Measurements from ENCODE around the gene JAZF1. TPM values are rescaled to one million over a fixed set of nuclear protein-coding genes. Genes with fewer than 3 reads are reported as not detected.

Gene JAZF1
- polyA plus RNA-seq, 3 donors: 12.1 to 18.1 (median 17.2) TPM

DNA sequence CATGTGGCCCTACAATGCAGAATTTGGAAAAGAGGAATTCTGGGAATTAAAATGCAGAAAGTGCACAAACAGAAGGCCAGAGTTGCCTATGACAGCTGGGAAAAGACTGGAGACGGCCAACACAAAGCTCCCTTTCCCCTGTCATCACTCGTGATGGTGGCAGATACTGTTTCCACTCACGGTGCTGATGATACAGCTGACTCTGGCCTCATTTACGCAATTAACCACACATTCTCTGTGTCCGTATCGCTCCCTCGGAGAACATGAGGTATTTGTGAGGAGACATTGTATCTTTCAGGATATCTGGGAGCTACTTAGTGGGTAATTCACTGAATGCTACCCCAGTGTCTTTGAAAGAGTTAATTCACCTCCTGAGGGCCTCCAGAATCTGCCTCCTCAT, 267.8 kb downstream of the JAZF1 start:
- Histone ChIP-seq H3K27ac (ENCODE audit: low read depth in 1 of 2, low read length in 2 of 2) (no peak overlapping the region), H3K9ac (ENCODE audit: insufficient read depth, low read length, poor library complexity, severe bottlenecking) (no peak overlapping the region), H3K4me3 (replicated peaks in 1 of 3; ENCODE audit: low read depth in 2 of 3, low read length in 3 of 3) (no peak overlapping the region), H3K9me3 (replicated peaks in 1 of 2; ENCODE audit: control insufficient read depth in 1 of 2, insufficient read depth in 1 of 2, low read length in 2 of 2) (peaks cover 0 to 3% of the 10 kb centered on the region in 2 donors), H3K4me1 (ENCODE audit: control insufficient read depth in 1 of 2, insufficient read depth in 2 of 2, low read length in 2 of 2) (no peaks in the 10 kb centered on the region), H4K20me1 (ENCODE audit: insufficient read depth, low read length) (peaks cover 42% of the 10 kb centered on the region), H3K4me2 (replicated peaks; ENCODE audit: extremely low read depth, low read length, poor library complexity, severe bottlenecking) (no peak overlapping the region), H2AFZ (ENCODE audit: insufficient read depth, low read depth, low read length, poor library complexity, severe bottlenecking) (no peak overlapping the region), H3K36me3 (replicated peaks in 1 of 2; ENCODE audit: control insufficient read depth in 1 of 2, insufficient read depth in 2 of 2, low read length in 2 of 2) (peaks cover 0 to 6% of the 10 kb centered on the region in 2 donors), H3K27me3 (ENCODE audit: control insufficient read depth in 2 of 2, insufficient read depth in 2 of 2, low read length in 2 of 2) (no peaks in the 10 kb centered on the region), H3K79me2 (ENCODE audit: insufficient read depth, low read length) (no peaks in the 10 kb centered on the region)
- H3K36me3 Mint-ChIP-seq: peaks cover 11 to 15% of the 10 kb centered on the region in 2 donors
- no peak for DNase-seq
- H3K9me3 Mint-ChIP-seq: no peaks in the 10 kb centered on the region
- 71% methylated on average over 2 of the region's 7 CpGs for WGBS (ENCODE audit: insufficient coverage)
- TF ChIP-seq CTCF (IDR thresholded peaks at IDR 0.05): no peak
- no peaks in the 10 kb centered on the region for H3K27me3 Mint-ChIP-seq (ENCODE audit: low read depth in 3 of 3)
- H3K4me1 Mint-ChIP-seq: no peaks in the 10 kb centered on the region
- H3K27ac Mint-ChIP-seq: no peak overlapping the region
- H3K4me3 Mint-ChIP-seq: no peak overlapping the region
- intact Hi-C loops (cut with micrococcal nuclease): no loop called here

DNA sequence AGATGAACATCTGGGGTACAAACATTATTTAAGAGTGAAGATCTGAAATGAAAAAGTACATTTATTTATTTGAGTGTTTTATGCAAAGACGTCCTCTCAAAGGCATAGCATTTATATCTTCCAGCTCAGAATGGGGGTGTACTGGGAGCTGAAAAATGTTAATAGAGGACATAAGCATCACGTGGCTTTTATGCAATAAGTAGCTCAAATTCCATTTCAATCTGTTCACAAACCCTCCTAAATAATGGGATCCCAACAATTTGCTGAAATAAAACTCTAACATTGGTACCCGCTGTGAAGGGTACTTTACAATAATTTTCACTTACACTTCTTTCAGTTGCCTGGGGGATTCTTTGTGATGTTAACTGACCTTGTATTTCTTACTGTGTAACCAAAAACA, 268.7 kb downstream of the JAZF1 start:
- H3K79me2 ChIP-seq (ENCODE audit: insufficient read depth, low read length): no peaks in the 10 kb centered on the region
- Mint-ChIP-seq H3K27me3 (ENCODE audit: low read depth in 3 of 3) (peaks cover 0 to 2% (median 0%) of the 10 kb centered on the region in 3 donors), H3K27ac (no peak overlapping the region), H3K36me3 (peaks cover 11 to 15% of the 10 kb centered on the region in 2 donors), H3K4me1 (no peaks in the 10 kb centered on the region), H3K9me3 (no peaks in the 10 kb centered on the region), H3K4me3 (no peak overlapping the region)
- H3K27ac ChIP-seq (ENCODE audit: low read depth in 1 of 2, low read length in 2 of 2): no peak overlapping the region
- no peak for DNase-seq
- no CpG with 5 or more reads among the region's 3 CpGs for WGBS (ENCODE audit: insufficient coverage)
- H3K4me2 ChIP-seq (replicated peaks; ENCODE audit: extremely low read depth, low read length, poor library complexity, severe bottlenecking): no peak overlapping the region
- H3K9me3 ChIP-seq (replicated peaks in 1 of 2; ENCODE audit: control insufficient read depth in 1 of 2, insufficient read depth in 1 of 2, low read length in 2 of 2): peaks cover 0 to 3% of the 10 kb centered on the region in 2 donors
- intact Hi-C loops (cut with micrococcal nuclease): no loop called here
- H2AFZ ChIP-seq (ENCODE audit: insufficient read depth, low read depth, low read length, poor library complexity, severe bottlenecking): no peak overlapping the region
- peaks cover 42% of the 10 kb centered on the region for H4K20me1 ChIP-seq (ENCODE audit: insufficient read depth, low read length)
- no peaks in the 10 kb centered on the region for H3K4me1 ChIP-seq (ENCODE audit: control insufficient read depth in 1 of 2, insufficient read depth in 2 of 2, low read length in 2 of 2)
- TF ChIP-seq CTCF (IDR thresholded peaks at IDR 0.05): no peak
- no peak overlapping the region for H3K9ac ChIP-seq (ENCODE audit: insufficient read depth, low read length, poor library complexity, severe bottlenecking)
- H3K4me3 ChIP-seq (replicated peaks in 1 of 3; ENCODE audit: low read depth in 2 of 3, low read length in 3 of 3): no peak overlapping the region
- peaks cover 0 to 6% of the 10 kb centered on the region in 2 donors for H3K36me3 ChIP-seq (replicated peaks in 1 of 2; ENCODE audit: control insufficient read depth in 1 of 2, insufficient read depth in 2 of 2, low read length in 2 of 2)
- no peaks in the 10 kb centered on the region for H3K27me3 ChIP-seq (ENCODE audit: control insufficient read depth in 2 of 2, insufficient read depth in 2 of 2, low read length in 2 of 2)
